OCI-LY7 (cell line): ENCODE data around the gene TDRD7.

Source experiments
- EZH2phosphoT487 ChIP-seq: fragments of 200-600 bp; sonication (generic); IDR thresholded peaks from 2 replicates; pipeline ENCODE4 v1.6.1; 2018; ENCODE audit warnings: low read depth, borderline replicate concordance, mild to moderate bottlenecking, mixed run types, antibody characterized with exemption, low read length, moderate library complexity, mixed read lengths
- TF ChIP-seq, protein P1 (sequence below): fragments of 200-600 bp; sonication (generic); conservative IDR thresholded peaks from 2 replicates; pipeline ENCODE4 v1.5.1; 2014; ENCODE audit warnings: mild to moderate bottlenecking, antibody characterized with exemption, low read length, moderate library complexity, mixed read lengths

- TF ChIP-seq, protein P1, sequence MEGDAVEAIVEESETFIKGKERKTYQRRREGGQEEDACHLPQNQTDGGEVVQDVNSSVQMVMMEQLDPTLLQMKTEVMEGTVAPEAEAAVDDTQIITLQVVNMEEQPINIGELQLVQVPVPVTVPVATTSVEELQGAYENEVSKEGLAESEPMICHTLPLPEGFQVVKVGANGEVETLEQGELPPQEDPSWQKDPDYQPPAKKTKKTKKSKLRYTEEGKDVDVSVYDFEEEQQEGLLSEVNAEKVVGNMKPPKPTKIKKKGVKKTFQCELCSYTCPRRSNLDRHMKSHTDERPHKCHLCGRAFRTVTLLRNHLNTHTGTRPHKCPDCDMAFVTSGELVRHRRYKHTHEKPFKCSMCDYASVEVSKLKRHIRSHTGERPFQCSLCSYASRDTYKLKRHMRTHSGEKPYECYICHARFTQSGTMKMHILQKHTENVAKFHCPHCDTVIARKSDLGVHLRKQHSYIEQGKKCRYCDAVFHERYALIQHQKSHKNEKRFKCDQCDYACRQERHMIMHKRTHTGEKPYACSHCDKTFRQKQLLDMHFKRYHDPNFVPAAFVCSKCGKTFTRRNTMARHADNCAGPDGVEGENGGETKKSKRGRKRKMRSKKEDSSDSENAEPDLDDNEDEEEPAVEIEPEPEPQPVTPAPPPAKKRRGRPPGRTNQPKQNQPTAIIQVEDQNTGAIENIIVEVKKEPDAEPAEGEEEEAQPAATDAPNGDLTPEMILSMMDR, result no peak
- no peak for TF ChIP-seq EZH2phosphoT487
These were observed 133.6 kb downstream of the TDRD7 start for GRCh38 chr9:97545486-97545885.
